ENCODE measurements around the gene CRTC3.

CRTC3 gene

GRCh38 chr15:90599644-90600043 lies 69.9 kb downstream of the CRTC3 start:
- TF ChIP-seq BHLHE40 (IDR thresholded peaks at IDR 0.05; ENCODE audit: borderline replicate concordance) (no peak), ELF4 (IDR thresholded peaks at IDR 0.05) (no peak), FOXK2 (IDR thresholded peaks at IDR 0.05) (no peak), TARDBP (IDR thresholded peaks at IDR 0.05) (no peak), SUZ12 (IDR thresholded peaks at IDR 0.05) (no peak), NFRKB (IDR thresholded peaks at IDR 0.05) (no peak), FOXA1 (IDR thresholded peaks at IDR 0.05) (no peak), CTBP1 (IDR thresholded peaks at IDR 0.05; ENCODE audit: borderline replicate concordance) (no peak)
- POLR2A ChIA-PET, result no interaction called here
- DNase-seq (ENCODE audit: extremely low spot score), result no peak
- CTCF ChIA-PET, result no interaction called here

DNA sequence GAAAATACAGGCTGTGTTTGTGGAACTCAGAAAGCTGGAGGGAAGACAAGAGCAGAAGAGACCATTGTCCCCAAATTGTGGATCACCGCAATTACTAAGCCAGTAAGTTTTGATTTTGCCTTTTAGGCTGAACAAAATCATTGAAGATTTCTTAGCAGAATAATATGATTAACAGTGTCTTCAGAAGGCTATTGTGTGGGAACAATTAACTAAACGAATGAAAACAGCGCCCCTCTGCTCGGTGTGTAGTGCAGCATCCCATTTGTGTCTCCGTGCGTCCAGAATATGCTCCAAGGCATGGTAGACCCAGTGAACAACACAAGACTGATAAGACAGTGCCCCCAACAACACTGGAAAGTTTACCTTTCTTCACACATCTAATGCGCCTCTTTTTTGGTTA lies 71.2 kb downstream of the CRTC3 start:
- ChIA-PET CTCF (no interaction called here), POLR2A (no interaction called here)

DNA sequence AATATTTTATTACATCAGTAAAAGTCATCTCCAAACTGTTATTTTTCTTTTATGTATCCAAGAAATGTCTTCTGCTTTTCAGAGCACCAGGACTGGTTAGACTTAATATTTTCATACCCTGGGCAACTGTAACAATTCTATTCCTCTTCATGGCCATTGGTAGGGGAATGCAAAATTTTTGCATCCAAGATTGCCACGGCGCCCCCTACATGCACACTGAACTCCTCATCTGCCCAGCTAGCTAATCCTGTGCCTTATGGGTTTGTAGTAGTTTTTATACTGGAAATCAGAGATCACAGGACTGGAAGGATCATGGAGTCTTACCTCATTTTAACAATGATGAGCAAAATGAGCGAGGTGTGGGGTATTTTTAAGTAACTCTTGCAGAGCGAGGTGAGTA lies 74.2 kb downstream of the CRTC3 start:
- TF ChIP-seq LEF1 (IDR thresholded peaks at IDR 0.05; ENCODE audit: borderline replicate concordance) (no peak), L3MBTL2 (conservative IDR thresholded peaks at IDR 0.05) (no peak), ELF4 (IDR thresholded peaks at IDR 0.05) (no peak), FOXK2 (IDR thresholded peaks at IDR 0.05) (no peak), ARNT (IDR thresholded peaks at IDR 0.05) (no peak), FOXM1 (IDR thresholded peaks at IDR 0.05; ENCODE audit: borderline replicate concordance) (no peak), HDGF (IDR thresholded peaks at IDR 0.05; ENCODE audit: borderline replicate concordance) (no peak), FOXA1 (IDR thresholded peaks at IDR 0.05) (no peak)
- TF ChIP-seq, protein P1, sequence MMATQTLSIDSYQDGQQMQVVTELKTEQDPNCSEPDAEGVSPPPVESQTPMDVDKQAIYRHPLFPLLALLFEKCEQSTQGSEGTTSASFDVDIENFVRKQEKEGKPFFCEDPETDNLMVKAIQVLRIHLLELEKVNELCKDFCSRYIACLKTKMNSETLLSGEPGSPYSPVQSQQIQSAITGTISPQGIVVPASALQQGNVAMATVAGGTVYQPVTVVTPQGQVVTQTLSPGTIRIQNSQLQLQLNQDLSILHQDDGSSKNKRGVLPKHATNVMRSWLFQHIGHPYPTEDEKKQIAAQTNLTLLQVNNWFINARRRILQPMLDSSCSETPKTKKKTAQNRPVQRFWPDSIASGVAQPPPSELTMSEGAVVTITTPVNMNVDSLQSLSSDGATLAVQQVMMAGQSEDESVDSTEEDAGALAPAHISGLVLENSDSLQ (IDR thresholded peaks at IDR 0.05), result no peak
- ChIA-PET POLR2A (no interaction called here), CTCF (interaction anchor here (0.9 kb wide), 1 partner anchor 17 kb away, joined by 3 read pairs; no protein-coding TSS in a partner anchor)
- DNase-seq (ENCODE audit: extremely low spot score), result no peak

More for the DNA sequence above, 71.2 kb downstream of the CRTC3 start:
- TF ChIP-seq TARDBP (IDR thresholded peaks at IDR 0.05), result no peak
- no peak for TF ChIP-seq HDGF (IDR thresholded peaks at IDR 0.05; ENCODE audit: borderline replicate concordance)
- no peak for TF ChIP-seq CTBP1 (IDR thresholded peaks at IDR 0.05; ENCODE audit: borderline replicate concordance)
- no peak for TF ChIP-seq BHLHE40 (IDR thresholded peaks at IDR 0.05; ENCODE audit: borderline replicate concordance)
- TF ChIP-seq L3MBTL2 (conservative IDR thresholded peaks at IDR 0.05), result no peak
- TF ChIP-seq ARNT (IDR thresholded peaks at IDR 0.05), result no peak
- no peak for TF ChIP-seq SP1 (IDR thresholded peaks at IDR 0.05)
- no peak for TF ChIP-seq FOXK2 (IDR thresholded peaks at IDR 0.05)
- no peak for TF ChIP-seq LEF1 (IDR thresholded peaks at IDR 0.05; ENCODE audit: borderline replicate concordance)
- DNase-seq (ENCODE audit: extremely low spot score), result no peak

DNA sequence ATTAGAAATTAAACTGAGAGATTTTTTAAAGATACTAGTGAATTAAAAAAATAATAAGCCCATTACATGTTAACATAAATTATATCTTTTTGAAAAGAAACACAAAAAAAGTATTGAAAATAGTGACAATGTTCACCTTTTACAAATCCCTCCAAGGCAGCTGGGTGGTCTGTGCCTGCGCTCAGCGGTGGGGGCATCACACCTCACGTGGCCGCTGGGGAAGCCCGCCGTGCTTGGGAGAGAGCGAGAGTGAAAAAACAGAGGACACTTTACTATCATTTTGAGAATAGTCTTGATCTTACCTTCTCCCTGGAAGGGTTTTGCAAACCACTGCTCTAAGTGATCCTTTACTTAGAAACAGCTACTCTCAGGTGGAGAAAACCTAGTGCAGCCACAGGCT lies 76.9 kb downstream of the CRTC3 start:
- no peak for DNase-seq (ENCODE audit: extremely low spot score)
- TF ChIP-seq SUZ12 (IDR thresholded peaks at IDR 0.05) (no peak), L3MBTL2 (conservative IDR thresholded peaks at IDR 0.05) (no peak), FOXK2 (IDR thresholded peaks at IDR 0.05) (no peak), TARDBP (IDR thresholded peaks at IDR 0.05) (no peak), HDGF (IDR thresholded peaks at IDR 0.05; ENCODE audit: borderline replicate concordance) (no peak), FOXA1 (IDR thresholded peaks at IDR 0.05) (no peak), BHLHE40 (IDR thresholded peaks at IDR 0.05; ENCODE audit: borderline replicate concordance) (no peak)
- POLR2A ChIA-PET, result no interaction called here
- CTCF ChIA-PET, result no interaction called here

DNA sequence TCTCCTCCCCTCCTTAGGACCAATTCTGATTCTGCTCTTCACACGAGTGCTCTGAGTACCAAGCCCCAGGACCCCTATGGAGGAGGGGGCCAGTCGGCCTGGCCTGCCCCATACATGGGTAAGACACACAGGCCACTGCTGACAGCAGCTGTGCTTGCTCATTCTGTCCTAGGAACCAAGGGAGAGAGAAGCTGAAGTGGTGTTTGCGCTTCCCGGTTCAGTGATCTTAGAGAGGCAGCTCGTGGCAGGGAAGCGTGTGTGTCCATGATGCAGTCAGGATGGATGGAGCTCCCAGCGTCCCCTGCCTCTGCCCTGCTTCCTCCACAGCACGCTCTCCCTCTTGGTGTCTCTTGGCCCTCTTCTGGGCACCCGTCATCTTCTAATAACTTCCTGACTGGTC lies 77.6 kb downstream of the CRTC3 start:
- ChIA-PET CTCF (no interaction called here), POLR2A (no interaction called here)
- no peak for DNase-seq (ENCODE audit: extremely low spot score)
- TF ChIP-seq ZNF384 (IDR thresholded peaks at IDR 0.05) (no peak), FOXM1 (IDR thresholded peaks at IDR 0.05; ENCODE audit: borderline replicate concordance) (no peak), L3MBTL2 (conservative IDR thresholded peaks at IDR 0.05) (no peak), CTBP1 (IDR thresholded peaks at IDR 0.05; ENCODE audit: borderline replicate concordance) (no peak), FOXA1 (IDR thresholded peaks at IDR 0.05) (no peak)

DNA sequence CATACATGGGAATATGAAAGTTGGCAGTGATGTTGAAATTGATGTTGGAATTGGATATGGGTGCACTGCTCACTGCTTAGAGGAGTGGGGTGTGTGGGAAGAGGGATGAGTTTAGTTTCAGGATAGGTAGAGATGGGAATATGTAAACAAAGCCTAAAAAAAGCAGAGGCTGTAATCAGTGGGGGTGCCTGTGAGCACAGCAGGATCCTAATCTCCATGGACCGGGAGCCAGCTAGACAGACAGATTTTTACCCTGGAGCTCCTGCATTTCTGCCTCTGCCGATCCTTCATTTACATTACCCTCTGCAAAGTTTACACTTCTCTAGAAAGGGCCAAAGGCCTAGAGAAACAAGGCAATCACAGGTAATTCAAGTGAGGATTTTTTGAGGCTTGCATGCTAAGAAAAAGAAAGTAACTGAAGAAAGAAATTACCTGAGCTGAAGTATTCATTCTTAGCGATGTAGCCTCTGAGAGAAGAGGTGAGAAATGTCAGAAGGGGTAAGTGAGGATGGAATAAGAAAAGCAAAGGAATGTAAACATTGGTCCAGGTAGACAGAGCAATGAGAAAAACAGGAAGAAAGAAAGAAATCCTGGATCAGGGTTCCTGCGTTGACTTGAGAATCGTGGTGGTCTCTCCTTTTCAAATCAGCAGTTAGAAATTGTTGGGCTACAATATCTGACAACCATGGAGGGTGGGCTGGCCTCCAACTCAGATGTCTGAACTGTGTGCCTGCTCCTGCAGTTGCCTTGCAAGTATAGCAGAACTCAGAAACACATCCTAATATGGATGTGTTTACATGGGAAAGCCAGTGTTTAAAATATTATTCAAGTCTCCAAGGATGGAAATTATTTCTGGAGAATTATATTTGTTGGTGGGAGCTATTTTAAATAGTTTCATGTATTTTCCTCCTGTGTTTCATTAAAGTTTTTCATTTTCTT lies 79.8 kb downstream of the CRTC3 start:
- ChIA-PET CTCF (interaction anchor here (1.1 kb wide), 1 partner anchor 38 kb away, joined by 5 read pairs; no protein-coding TSS in a partner anchor), POLR2A (no interaction called here)
- no peak for DNase-seq (ENCODE audit: extremely low spot score)
- TF ChIP-seq CTBP1 (IDR thresholded peaks at IDR 0.05; ENCODE audit: borderline replicate concordance) (no peak), TARDBP (IDR thresholded peaks at IDR 0.05) (no peak), BHLHE40 (IDR thresholded peaks at IDR 0.05; ENCODE audit: borderline replicate concordance) (no peak), FOXM1 (IDR thresholded peaks at IDR 0.05; ENCODE audit: borderline replicate concordance) (no peak), ELF4 (IDR thresholded peaks at IDR 0.05) (no peak), NFRKB (IDR thresholded peaks at IDR 0.05) (no peak), ARNT (IDR thresholded peaks at IDR 0.05) (no peak)
- TF ChIP-seq, protein P1 (IDR thresholded peaks at IDR 0.05), result no peak

DNA sequence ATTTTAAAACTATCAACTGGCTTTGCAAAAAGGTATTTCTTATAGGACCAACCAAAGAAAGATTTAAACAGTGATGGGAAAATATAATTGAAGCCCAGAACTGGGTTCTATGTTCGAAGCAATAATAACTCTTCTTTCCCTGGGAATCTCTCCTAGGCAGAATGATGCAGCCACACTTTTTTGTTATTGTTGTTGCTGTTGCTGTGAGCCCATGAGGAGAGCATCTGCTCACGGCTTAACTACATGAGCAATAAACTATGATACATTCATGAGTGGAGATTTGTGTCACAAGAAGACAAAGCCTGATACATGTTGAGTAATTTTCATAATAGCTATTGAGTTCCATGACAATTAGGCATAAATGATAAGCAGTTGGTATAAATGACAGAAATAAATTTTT lies 80.5 kb downstream of the CRTC3 start:
- CTCF ChIA-PET, result interaction anchor here (1.1 kb wide), 1 partner anchor 38 kb away, joined by 5 read pairs; no protein-coding TSS in a partner anchor
- TF ChIP-seq SUZ12 (IDR thresholded peaks at IDR 0.05), result no peak
- TF ChIP-seq FOXA1 (IDR thresholded peaks at IDR 0.05), result no peak
- TF ChIP-seq ELF4 (IDR thresholded peaks at IDR 0.05), result no peak
- TF ChIP-seq ZNF384 (IDR thresholded peaks at IDR 0.05), result no peak
- no peak for TF ChIP-seq FOXM1 (IDR thresholded peaks at IDR 0.05; ENCODE audit: borderline replicate concordance)
- TF ChIP-seq FOXK2 (IDR thresholded peaks at IDR 0.05), result no peak
- TF ChIP-seq L3MBTL2 (conservative IDR thresholded peaks at IDR 0.05), result no peak
- TF ChIP-seq NFRKB (IDR thresholded peaks at IDR 0.05), result no peak
- TF ChIP-seq SP1 (IDR thresholded peaks at IDR 0.05), result no peak
- TF ChIP-seq, protein P1 (IDR thresholded peaks at IDR 0.05), result no peak
- TF ChIP-seq LEF1 (IDR thresholded peaks at IDR 0.05; ENCODE audit: borderline replicate concordance), result no peak
- no peak for TF ChIP-seq ARNT (IDR thresholded peaks at IDR 0.05)
- TF ChIP-seq CTBP1 (IDR thresholded peaks at IDR 0.05; ENCODE audit: borderline replicate concordance), result no peak
- no peak for TF ChIP-seq TARDBP (IDR thresholded peaks at IDR 0.05)
- TF ChIP-seq BHLHE40 (IDR thresholded peaks at IDR 0.05; ENCODE audit: borderline replicate concordance), result no peak
- TF ChIP-seq HDGF (IDR thresholded peaks at IDR 0.05; ENCODE audit: borderline replicate concordance), result no peak
- DNase-seq (ENCODE audit: extremely low spot score), result no peak
- POLR2A ChIA-PET, result no interaction called here
